B cell (primary cell): ENCODE results near the gene SHE.

Experiments used
- EZH2 ChIP-seq: IDR thresholded peaks from 2 replicates; pipeline ENCODE4 v1.6.1; 2012; ENCODE audit warnings: borderline replicate concordance, low read depth, mild to moderate bottlenecking, moderate library complexity, low read length; ENCODE audit not compliant: insufficient read depth, poor library complexity, severe bottlenecking
- TF ChIP-seq, protein P1 (sequence below): fragments of 200-600 bp; IDR thresholded peaks from one replicate; pipeline ENCODE4 v1.8.0; 2022; ENCODE audit warnings: antibody characterized with exemption, mild to moderate bottlenecking

DNA sequence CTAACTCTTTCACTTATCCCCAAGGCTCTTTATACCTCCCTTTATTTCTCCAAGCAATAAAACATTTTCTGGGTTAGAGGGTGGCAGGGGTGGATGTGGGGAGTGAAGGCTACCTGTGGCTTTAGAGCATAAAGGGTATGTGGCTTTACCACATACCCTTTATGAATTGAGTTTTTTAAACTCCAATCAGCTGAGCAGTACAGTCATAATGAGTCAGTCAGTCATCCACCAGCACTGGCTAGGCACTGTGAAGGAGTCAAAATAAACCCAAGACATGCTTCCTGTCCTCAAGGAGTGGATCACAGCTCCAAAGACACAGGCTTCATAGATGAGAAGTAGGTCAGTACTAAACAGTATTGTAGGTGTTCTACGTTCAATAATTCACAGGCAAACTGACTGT lies 2.8 kb downstream of the SHE start:
- TF ChIP-seq EZH2: no peak
- TF ChIP-seq, protein P1, sequence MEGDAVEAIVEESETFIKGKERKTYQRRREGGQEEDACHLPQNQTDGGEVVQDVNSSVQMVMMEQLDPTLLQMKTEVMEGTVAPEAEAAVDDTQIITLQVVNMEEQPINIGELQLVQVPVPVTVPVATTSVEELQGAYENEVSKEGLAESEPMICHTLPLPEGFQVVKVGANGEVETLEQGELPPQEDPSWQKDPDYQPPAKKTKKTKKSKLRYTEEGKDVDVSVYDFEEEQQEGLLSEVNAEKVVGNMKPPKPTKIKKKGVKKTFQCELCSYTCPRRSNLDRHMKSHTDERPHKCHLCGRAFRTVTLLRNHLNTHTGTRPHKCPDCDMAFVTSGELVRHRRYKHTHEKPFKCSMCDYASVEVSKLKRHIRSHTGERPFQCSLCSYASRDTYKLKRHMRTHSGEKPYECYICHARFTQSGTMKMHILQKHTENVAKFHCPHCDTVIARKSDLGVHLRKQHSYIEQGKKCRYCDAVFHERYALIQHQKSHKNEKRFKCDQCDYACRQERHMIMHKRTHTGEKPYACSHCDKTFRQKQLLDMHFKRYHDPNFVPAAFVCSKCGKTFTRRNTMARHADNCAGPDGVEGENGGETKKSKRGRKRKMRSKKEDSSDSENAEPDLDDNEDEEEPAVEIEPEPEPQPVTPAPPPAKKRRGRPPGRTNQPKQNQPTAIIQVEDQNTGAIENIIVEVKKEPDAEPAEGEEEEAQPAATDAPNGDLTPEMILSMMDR: no peak
